ENCODE results near the gene CNTN4.

Gene CNTN4

GRCh38 chr3:2090095-2090911 lies 8.4 kb upstream of the CNTN4 start:
- TF ChIP-seq, protein P1, sequence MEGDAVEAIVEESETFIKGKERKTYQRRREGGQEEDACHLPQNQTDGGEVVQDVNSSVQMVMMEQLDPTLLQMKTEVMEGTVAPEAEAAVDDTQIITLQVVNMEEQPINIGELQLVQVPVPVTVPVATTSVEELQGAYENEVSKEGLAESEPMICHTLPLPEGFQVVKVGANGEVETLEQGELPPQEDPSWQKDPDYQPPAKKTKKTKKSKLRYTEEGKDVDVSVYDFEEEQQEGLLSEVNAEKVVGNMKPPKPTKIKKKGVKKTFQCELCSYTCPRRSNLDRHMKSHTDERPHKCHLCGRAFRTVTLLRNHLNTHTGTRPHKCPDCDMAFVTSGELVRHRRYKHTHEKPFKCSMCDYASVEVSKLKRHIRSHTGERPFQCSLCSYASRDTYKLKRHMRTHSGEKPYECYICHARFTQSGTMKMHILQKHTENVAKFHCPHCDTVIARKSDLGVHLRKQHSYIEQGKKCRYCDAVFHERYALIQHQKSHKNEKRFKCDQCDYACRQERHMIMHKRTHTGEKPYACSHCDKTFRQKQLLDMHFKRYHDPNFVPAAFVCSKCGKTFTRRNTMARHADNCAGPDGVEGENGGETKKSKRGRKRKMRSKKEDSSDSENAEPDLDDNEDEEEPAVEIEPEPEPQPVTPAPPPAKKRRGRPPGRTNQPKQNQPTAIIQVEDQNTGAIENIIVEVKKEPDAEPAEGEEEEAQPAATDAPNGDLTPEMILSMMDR (IDR thresholded peaks at IDR 0.05; ENCODE audit: insufficient read depth, low read length, poor library complexity, severe bottlenecking) = no peak
- DNase-seq (ENCODE audit: extremely low read depth, insufficient read length) = no peak
- Histone ChIP-seq H3K27me3 (replicated peaks; ENCODE audit: control insufficient read depth, insufficient read depth, low read length) (no peaks in the 10 kb centered on the region), H3K4me3 (replicated peaks; ENCODE audit: low read depth, low read length) (no peak overlapping the region), H3K36me3 (ENCODE audit: control insufficient read depth, insufficient read depth, low read length) (no peaks in the 10 kb centered on the region)

DNA sequence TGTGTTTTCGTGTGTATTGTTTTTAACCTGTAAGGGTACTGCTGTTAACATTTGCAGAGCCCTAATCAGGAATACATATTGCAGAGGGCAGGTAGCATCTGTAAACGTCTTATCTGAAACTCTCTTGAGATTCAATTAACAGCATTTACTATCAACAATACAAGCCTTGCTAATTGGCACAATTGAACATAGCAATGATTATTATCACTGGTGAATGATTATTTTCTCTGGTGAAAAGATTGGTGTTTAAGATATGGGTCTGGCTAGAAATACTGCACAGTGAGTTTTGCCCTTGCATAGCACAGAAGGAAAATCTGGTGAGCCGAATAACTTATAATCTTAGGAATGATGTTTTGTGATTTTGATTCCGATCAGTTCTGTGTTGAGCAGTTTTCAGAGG lies 5.9 kb upstream of the CNTN4 start:
- TF ChIP-seq, protein P1 (IDR thresholded peaks at IDR 0.05; ENCODE audit: insufficient read depth, low read length, poor library complexity, severe bottlenecking) = no peak
- Histone ChIP-seq H3K27me3 (replicated peaks; ENCODE audit: control insufficient read depth, insufficient read depth, low read length) (no peaks in the 10 kb centered on the region), H3K4me3 (replicated peaks; ENCODE audit: low read depth, low read length) (no peak overlapping the region), H3K36me3 (ENCODE audit: control insufficient read depth, insufficient read depth, low read length) (no peaks in the 10 kb centered on the region)
- no peak for DNase-seq (ENCODE audit: extremely low read depth, insufficient read length)

DNA sequence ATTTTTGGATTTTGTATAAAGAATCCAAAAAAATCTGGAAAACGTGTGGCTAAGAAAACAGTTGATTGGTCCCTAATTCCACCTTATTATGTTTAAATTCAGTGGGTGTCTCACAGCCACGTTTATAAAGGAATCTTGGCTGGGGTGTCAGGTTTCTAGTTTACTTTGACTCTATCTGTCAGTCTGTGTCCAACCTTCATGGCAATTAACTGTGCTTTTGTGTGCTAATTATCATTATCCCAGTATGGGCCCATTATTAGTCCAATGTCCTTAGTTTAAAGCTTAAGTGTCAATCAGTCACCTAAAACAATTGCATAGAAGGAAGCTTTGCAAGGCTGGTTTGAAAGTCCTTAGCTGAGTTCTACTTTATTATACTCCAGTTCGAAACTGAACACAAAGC lies 3.7 kb upstream of the CNTN4 start:
- Histone ChIP-seq H3K36me3 (ENCODE audit: control insufficient read depth, insufficient read depth, low read length) (no peaks in the 10 kb centered on the region), H3K27me3 (replicated peaks; ENCODE audit: control insufficient read depth, insufficient read depth, low read length) (no peaks in the 10 kb centered on the region), H3K4me3 (replicated peaks; ENCODE audit: low read depth, low read length) (no peak overlapping the region)
- DNase-seq (ENCODE audit: extremely low read depth, insufficient read length) = no peak
- TF ChIP-seq, protein P1 (IDR thresholded peaks at IDR 0.05; ENCODE audit: insufficient read depth, low read length, poor library complexity, severe bottlenecking) = no peak

DNA sequence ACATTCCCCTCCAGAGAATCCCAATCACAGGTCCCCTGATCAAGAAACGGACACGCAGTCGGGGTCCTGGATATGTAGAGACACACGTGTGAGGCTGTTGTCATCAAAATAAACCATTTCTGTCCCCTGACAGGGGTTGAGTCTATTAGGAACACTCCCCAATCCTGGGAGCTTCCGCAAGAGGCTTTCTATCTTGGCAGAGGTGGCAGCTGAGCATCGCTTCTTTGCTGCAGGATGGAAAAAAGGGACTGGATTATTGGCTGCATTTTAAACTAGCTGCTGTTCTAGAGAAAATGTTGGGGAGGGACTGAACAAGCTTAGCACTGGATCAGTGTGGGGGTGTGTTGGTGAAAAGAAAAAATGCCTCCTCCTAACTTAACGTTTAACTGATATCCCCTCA lies 2.5 kb upstream of the CNTN4 start:
- no peak for DNase-seq (ENCODE audit: extremely low read depth, insufficient read length)
- TF ChIP-seq, protein P1 (IDR thresholded peaks at IDR 0.05; ENCODE audit: insufficient read depth, low read length, poor library complexity, severe bottlenecking) = no peak
- no peaks in the 10 kb centered on the region for H3K27me3 ChIP-seq (replicated peaks; ENCODE audit: control insufficient read depth, insufficient read depth, low read length)
- no peak overlapping the region for H3K4me3 ChIP-seq (replicated peaks; ENCODE audit: low read depth, low read length)
- no peaks in the 10 kb centered on the region for H3K36me3 ChIP-seq (ENCODE audit: control insufficient read depth, insufficient read depth, low read length)

DNA sequence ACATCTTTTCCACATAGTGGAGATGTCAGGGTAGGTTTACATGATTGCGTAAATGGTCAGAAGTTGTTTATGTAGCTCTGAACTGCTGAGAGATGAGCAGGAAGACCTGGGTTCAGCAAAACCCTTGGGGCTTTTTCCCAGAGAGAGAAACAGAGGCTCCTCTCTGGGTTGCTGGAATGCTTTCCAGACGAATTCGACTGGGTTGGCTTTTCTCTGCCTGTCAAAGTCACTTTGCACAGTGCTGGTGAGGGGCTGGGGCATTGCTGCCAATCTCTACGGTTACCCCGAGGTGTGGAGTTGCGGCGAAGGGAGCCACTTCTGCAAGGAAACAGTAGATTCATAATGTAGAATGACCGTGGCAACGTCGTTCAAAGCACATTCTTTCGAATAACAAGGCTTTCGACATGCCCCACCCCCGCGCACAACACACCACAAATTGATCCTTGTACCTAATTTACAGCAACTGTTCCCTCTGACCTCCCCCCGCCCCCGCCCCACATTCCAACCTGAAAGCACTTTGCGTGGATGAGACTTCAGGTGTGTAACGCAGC lies 950 bp upstream of the CNTN4 start:
- no peak for DNase-seq (ENCODE audit: extremely low read depth, insufficient read length)
- no peaks in the 10 kb centered on the region for H3K27me3 ChIP-seq (replicated peaks; ENCODE audit: control insufficient read depth, insufficient read depth, low read length)
- no peak overlapping the region for H3K4me3 ChIP-seq (replicated peaks; ENCODE audit: low read depth, low read length)
- TF ChIP-seq, protein P1 (IDR thresholded peaks at IDR 0.05; ENCODE audit: insufficient read depth, low read length, poor library complexity, severe bottlenecking) = no peak
- H3K36me3 ChIP-seq (ENCODE audit: control insufficient read depth, insufficient read depth, low read length) = no peaks in the 10 kb centered on the region

Data from GM06990 (cell line).